Measurements from ENCODE around the gene G0S2.

The G0S2 gene

GRCh38 chr1:209655411-209656231 lies 19.6 kb upstream of the G0S2 start:
- CTCF ChIA-PET, result interaction anchor here (1.0 to 1.4 kb wide), 4 partner anchors 9 to 113 kb away, joined by 3 to 5 read pairs (median 3); partner anchors contain the start of gene G0S2
- Histone ChIP-seq H3K27ac (ENCODE audit: insufficient read depth in 1 of 2, low read depth in 1 of 2, low read length in 2 of 2, poor library complexity in 1 of 2, severe bottlenecking in 2 of 2) (no peak overlapping the region), H3K9me3 (ENCODE audit: control extremely low read depth in 1 of 5, control insufficient read depth in 4 of 5, insufficient read depth in 2 of 5, low read depth in 1 of 5, low read length in 4 of 5) (no peaks in the 10 kb centered on the region), H3K27me3 (replicated peaks in 2 of 5; ENCODE audit: control insufficient read depth in 4 of 5, insufficient read depth in 5 of 5, low read length in 4 of 5) (peaks cover 3 to 54% (median 27%) of the 10 kb centered on the region in 5 experiments), H3K4me1 (ENCODE audit: control extremely low read depth in 1 of 4, control insufficient read depth in 4 of 4, insufficient read depth in 4 of 4, low read length in 3 of 4) (peaks cover 9 to 27% (median 25%) of the 10 kb centered on the region in 4 experiments), H3K4me3 (ENCODE audit: control insufficient read depth in 1 of 7, extremely low read depth in 1 of 7, insufficient read depth in 4 of 7, low read depth in 2 of 7, low read length in 6 of 7) (no peak overlapping the region), H3K36me3 (ENCODE audit: control insufficient read depth in 4 of 4, insufficient read depth in 4 of 4, low read length in 3 of 4) (no peaks in the 10 kb centered on the region)
- WGBS (ENCODE audit: insufficient coverage), result 96% methylated on average over 4 of the region's 9 CpGs
- POLR2A ChIA-PET, result no interaction called here
- DNase-seq, result no peak

GRCh38 chr1:209657140-209657879 lies 17.9 kb upstream of the G0S2 start:
- WGBS (ENCODE audit: insufficient coverage), result 96% methylated on average over 3 of the region's 9 CpGs
- ChIA-PET CTCF (no interaction called here), POLR2A (no interaction called here)
- Histone ChIP-seq H3K9me3 (ENCODE audit: control extremely low read depth in 1 of 5, control insufficient read depth in 4 of 5, insufficient read depth in 2 of 5, low read depth in 1 of 5, low read length in 4 of 5) (no peaks in the 10 kb centered on the region), H3K4me3 (ENCODE audit: control insufficient read depth in 1 of 7, extremely low read depth in 1 of 7, insufficient read depth in 4 of 7, low read depth in 2 of 7, low read length in 6 of 7) (no peak overlapping the region), H3K4me1 (ENCODE audit: control extremely low read depth in 1 of 4, control insufficient read depth in 4 of 4, insufficient read depth in 4 of 4, low read length in 3 of 4) (peaks cover 12 to 17% (median 16%) of the 10 kb centered on the region in 4 experiments), H3K36me3 (ENCODE audit: control insufficient read depth in 4 of 4, insufficient read depth in 4 of 4, low read length in 3 of 4) (no peaks in the 10 kb centered on the region), H3K27ac (ENCODE audit: insufficient read depth in 1 of 2, low read depth in 1 of 2, low read length in 2 of 2, poor library complexity in 1 of 2, severe bottlenecking in 2 of 2) (no peak overlapping the region), H3K27me3 (replicated peaks in 2 of 5; ENCODE audit: control insufficient read depth in 4 of 5, insufficient read depth in 5 of 5, low read length in 4 of 5) (peaks cover 10 to 65% (median 40%) of the 10 kb centered on the region in 5 experiments)
- peak in 2 of 3 donors; percentile 40 to 52 for DNase-seq

DNA sequence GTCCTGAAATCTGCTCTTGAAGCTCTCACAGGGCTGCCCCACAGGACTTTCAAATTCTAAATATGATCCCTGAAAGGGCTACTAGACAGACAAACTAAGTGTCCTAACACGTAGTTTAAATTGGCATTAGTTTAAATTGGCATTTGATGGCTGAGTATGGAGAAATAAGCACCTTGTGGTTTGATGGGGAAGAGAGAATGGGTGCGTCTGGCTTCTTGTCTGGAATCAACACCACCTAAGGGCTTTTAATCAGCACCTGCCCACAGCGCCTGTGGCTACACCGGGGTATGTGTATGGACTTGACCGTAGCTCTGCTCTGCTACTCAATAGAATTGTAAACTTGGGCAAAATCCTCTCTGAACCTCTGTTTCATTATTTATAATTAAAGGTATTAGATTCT lies 17.3 kb upstream of the G0S2 start:
- Histone ChIP-seq H3K36me3 (ENCODE audit: control insufficient read depth in 4 of 4, insufficient read depth in 4 of 4, low read length in 3 of 4) (no peaks in the 10 kb centered on the region), H3K4me1 (ENCODE audit: control extremely low read depth in 1 of 4, control insufficient read depth in 4 of 4, insufficient read depth in 4 of 4, low read length in 3 of 4) (peaks cover 11 to 15% (median 13%) of the 10 kb centered on the region in 4 experiments), H3K27ac (ENCODE audit: insufficient read depth in 1 of 2, low read depth in 1 of 2, low read length in 2 of 2, poor library complexity in 1 of 2, severe bottlenecking in 2 of 2) (no peak overlapping the region), H3K9me3 (ENCODE audit: control extremely low read depth in 1 of 5, control insufficient read depth in 4 of 5, insufficient read depth in 2 of 5, low read depth in 1 of 5, low read length in 4 of 5) (no peaks in the 10 kb centered on the region), H3K27me3 (replicated peaks in 2 of 5; ENCODE audit: control insufficient read depth in 4 of 5, insufficient read depth in 5 of 5, low read length in 4 of 5) (peaks cover 10 to 71% (median 45%) of the 10 kb centered on the region in 5 experiments), H3K4me3 (ENCODE audit: control insufficient read depth in 1 of 7, extremely low read depth in 1 of 7, insufficient read depth in 4 of 7, low read depth in 2 of 7, low read length in 6 of 7) (no peak overlapping the region)
- DNase-seq, result no peak
- CTCF ChIA-PET, result interaction anchor here (1.2 kb wide), 1 partner anchor 33 kb away, joined by 3 read pairs; no protein-coding TSS in a partner anchor
- WGBS (ENCODE audit: insufficient coverage), result 30% methylated on average over 2 of the region's 5 CpGs
- POLR2A ChIA-PET, result no interaction called here

- POLR2A ChIA-PET, result no interaction called here
- peak; percentile 42 to 52 (median 46) for DNase-seq
- Histone ChIP-seq H3K27me3 (replicated peaks in 2 of 5; ENCODE audit: control insufficient read depth in 4 of 5, insufficient read depth in 5 of 5, low read length in 4 of 5) (peaks cover 10 to 76% (median 41%) of the 10 kb centered on the region in 5 experiments), H3K27ac (ENCODE audit: insufficient read depth in 1 of 2, low read depth in 1 of 2, low read length in 2 of 2, poor library complexity in 1 of 2, severe bottlenecking in 2 of 2) (no peak overlapping the region), H3K36me3 (ENCODE audit: control insufficient read depth in 4 of 4, insufficient read depth in 4 of 4, low read length in 3 of 4) (no peaks in the 10 kb centered on the region), H3K4me3 (ENCODE audit: control insufficient read depth in 1 of 7, extremely low read depth in 1 of 7, insufficient read depth in 4 of 7, low read depth in 2 of 7, low read length in 6 of 7) (no peak overlapping the region), H3K9me3 (ENCODE audit: control extremely low read depth in 1 of 5, control insufficient read depth in 4 of 5, insufficient read depth in 2 of 5, low read depth in 1 of 5, low read length in 4 of 5) (no peaks in the 10 kb centered on the region), H3K4me1 (ENCODE audit: control extremely low read depth in 1 of 4, control insufficient read depth in 4 of 4, insufficient read depth in 4 of 4, low read length in 3 of 4) (peaks cover 0 to 11% (median 8%) of the 10 kb centered on the region in 4 experiments)
- WGBS (ENCODE audit: insufficient coverage), result 0% methylated on average over 1 of the region's 5 CpGs
- CTCF ChIA-PET, result no interaction called here
These were observed 15.3 kb upstream of the G0S2 start for GRCh38 chr1:209659909-209660308.

GRCh38 chr1:209661071-209661470 lies 14.1 kb upstream of the G0S2 start:
- Histone ChIP-seq H3K4me3 (ENCODE audit: control insufficient read depth in 1 of 7, extremely low read depth in 1 of 7, insufficient read depth in 4 of 7, low read depth in 2 of 7, low read length in 6 of 7) (no peak overlapping the region), H3K27ac (ENCODE audit: insufficient read depth in 1 of 2, low read depth in 1 of 2, low read length in 2 of 2, poor library complexity in 1 of 2, severe bottlenecking in 2 of 2) (no peak overlapping the region), H3K9me3 (ENCODE audit: control extremely low read depth in 1 of 5, control insufficient read depth in 4 of 5, insufficient read depth in 2 of 5, low read depth in 1 of 5, low read length in 4 of 5) (no peaks in the 10 kb centered on the region), H3K4me1 (ENCODE audit: control extremely low read depth in 1 of 4, control insufficient read depth in 4 of 4, insufficient read depth in 4 of 4, low read length in 3 of 4) (peaks cover 0 to 11% (median 8%) of the 10 kb centered on the region in 4 experiments), H3K36me3 (ENCODE audit: control insufficient read depth in 4 of 4, insufficient read depth in 4 of 4, low read length in 3 of 4) (no peaks in the 10 kb centered on the region), H3K27me3 (replicated peaks in 2 of 5; ENCODE audit: control insufficient read depth in 4 of 5, insufficient read depth in 5 of 5, low read length in 4 of 5) (peaks cover 10 to 71% (median 38%) of the 10 kb centered on the region in 5 experiments)
- DNase-seq, result no peak
- ChIA-PET POLR2A (interaction anchor here (1.9 kb wide), 1 partner anchor 12 kb away, joined by 4 read pairs; no protein-coding TSS in a partner anchor), CTCF (no interaction called here)
- no CpG with 5 or more reads among the region's 1 CpG for WGBS (ENCODE audit: insufficient coverage)

- Histone ChIP-seq H3K9me3 (ENCODE audit: control extremely low read depth in 1 of 5, control insufficient read depth in 4 of 5, insufficient read depth in 2 of 5, low read depth in 1 of 5, low read length in 4 of 5) (no peaks in the 10 kb centered on the region), H3K27ac (ENCODE audit: insufficient read depth in 1 of 2, low read depth in 1 of 2, low read length in 2 of 2, poor library complexity in 1 of 2, severe bottlenecking in 2 of 2) (no peak overlapping the region), H3K36me3 (ENCODE audit: control insufficient read depth in 4 of 4, insufficient read depth in 4 of 4, low read length in 3 of 4) (no peaks in the 10 kb centered on the region), H3K4me1 (ENCODE audit: control extremely low read depth in 1 of 4, control insufficient read depth in 4 of 4, insufficient read depth in 4 of 4, low read length in 3 of 4) (peaks cover 0 to 11% (median 8%) of the 10 kb centered on the region in 4 experiments), H3K27me3 (replicated peaks in 2 of 5; ENCODE audit: control insufficient read depth in 4 of 5, insufficient read depth in 5 of 5, low read length in 4 of 5) (peaks cover 10 to 68% (median 36%) of the 10 kb centered on the region in 5 experiments), H3K4me3 (ENCODE audit: control insufficient read depth in 1 of 7, extremely low read depth in 1 of 7, insufficient read depth in 4 of 7, low read depth in 2 of 7, low read length in 6 of 7) (no peak overlapping the region)
- no peak for DNase-seq
- ChIA-PET CTCF (interaction anchor here (1.0 kb wide), 1 partner anchor 60 kb away, joined by 3 read pairs; no protein-coding TSS in a partner anchor), POLR2A (interaction anchor here (1.9 kb wide), 1 partner anchor 10 kb away, joined by 4 read pairs; no protein-coding TSS in a partner anchor)
- WGBS (ENCODE audit: insufficient coverage), result 93% methylated on average over 3 of the region's 3 CpGs
These were observed 12.3 kb upstream of the G0S2 start for GRCh38 chr1:209662879-209663327.
